ENCODE measurements around the gene BRAT1.

The BRAT1 gene

GRCh38 chr7:2508327-2509215 lies 46.8 kb downstream of the BRAT1 start:
- no peak overlapping the region for H3K4me3 ChIP-seq (ENCODE audit: low read length)
- no peak for DNase-seq (ENCODE audit: low read depth)
- no peak for TF ChIP-seq CTCF (conservative IDR thresholded peaks at IDR 0.05; ENCODE audit: low read depth, low read length)

GRCh38 chr7:2507917-2508306 lies 47.4 kb downstream of the BRAT1 start:
- no peak for TF ChIP-seq CTCF (conservative IDR thresholded peaks at IDR 0.05; ENCODE audit: low read depth, low read length)
- H3K4me3 ChIP-seq (ENCODE audit: low read length), result no peak overlapping the region
- DNase-seq (ENCODE audit: low read depth), result no peak

GRCh38 chr7:2507208-2507916 lies 48.0 kb downstream of the BRAT1 start:
- DNase-seq (ENCODE audit: low read depth), result no peak
- no peak overlapping the region for H3K4me3 ChIP-seq (ENCODE audit: low read length)
- TF ChIP-seq CTCF (conservative IDR thresholded peaks at IDR 0.05; ENCODE audit: low read depth, low read length), result no peak

GRCh38 chr7:2505401-2505800 lies 49.9 kb downstream of the BRAT1 start:
- no peak for TF ChIP-seq CTCF (conservative IDR thresholded peaks at IDR 0.05; ENCODE audit: low read depth, low read length)
- H3K4me3 ChIP-seq (ENCODE audit: low read length), result no peak overlapping the region
- DNase-seq (ENCODE audit: low read depth), result no peak

GRCh38 chr7:2504889-2505375 lies 50.4 kb downstream of the BRAT1 start:
- TF ChIP-seq CTCF (conservative IDR thresholded peaks at IDR 0.05; ENCODE audit: low read depth, low read length), result no peak
- no peak overlapping the region for H3K4me3 ChIP-seq (ENCODE audit: low read length)
- no peak for DNase-seq (ENCODE audit: low read depth)

- H3K4me3 ChIP-seq (ENCODE audit: low read length), result no peak overlapping the region
- no peak for DNase-seq (ENCODE audit: low read depth)
- TF ChIP-seq CTCF (conservative IDR thresholded peaks at IDR 0.05; ENCODE audit: low read depth, low read length), result no peak
These were observed 51.0 kb downstream of the BRAT1 start for GRCh38 chr7:2504128-2504888.
